ENCODE measurements around the gene NEMP1. TPM values are rescaled to one million over a fixed set of nuclear protein-coding genes. Genes with fewer than 3 reads are reported as not detected.

NEMP1 gene
- polyA plus RNA-seq, 2 of the 4 experiments (the other 2 are of a cell fraction) = 12.7 to 28.4 TPM

DNA sequence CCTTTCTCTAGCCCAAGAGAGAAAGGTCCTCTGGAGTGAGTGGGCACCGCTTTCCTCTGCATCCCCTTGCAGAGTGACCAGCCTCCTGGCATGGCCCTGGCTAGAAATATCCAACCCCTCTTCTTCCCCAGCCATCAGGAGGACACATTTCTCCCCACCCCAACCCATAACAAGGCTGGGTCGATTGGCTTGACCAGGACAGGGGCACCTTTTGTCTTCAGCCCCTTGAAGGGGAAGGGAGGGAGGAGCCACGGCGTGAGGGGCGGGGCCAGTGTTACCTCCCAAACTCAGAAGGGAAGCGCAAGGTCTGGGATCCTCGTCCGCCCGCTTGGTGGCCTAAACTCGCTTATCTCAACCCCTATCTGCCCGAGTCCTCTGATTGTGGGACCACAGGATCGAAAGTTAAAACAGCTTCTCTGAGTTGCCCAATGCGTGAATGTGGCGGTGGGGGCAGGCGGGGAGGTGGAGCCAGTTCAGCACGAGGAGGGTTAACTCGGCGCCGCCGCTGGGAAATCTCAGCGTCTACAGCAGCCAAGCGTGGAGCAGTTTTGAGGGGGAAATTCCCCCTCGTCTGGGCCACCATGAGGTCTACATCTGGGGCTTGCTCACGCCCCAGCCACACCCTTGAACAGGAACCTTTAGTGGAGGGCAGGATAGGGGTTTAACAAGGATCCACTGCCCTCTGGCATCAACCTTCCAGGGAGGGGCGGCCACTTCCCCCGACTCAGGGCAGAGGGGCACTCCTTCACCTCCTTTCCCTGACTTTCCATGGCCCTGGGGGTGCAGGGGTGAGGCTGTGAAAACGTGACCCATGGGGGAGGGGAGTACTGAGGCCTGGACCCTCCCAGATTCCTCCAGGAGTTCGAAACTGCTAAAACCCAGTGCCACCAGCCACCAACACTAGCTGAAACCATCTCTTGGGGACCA is 31.8 kb upstream of the NEMP1 start (continued):
- TF ChIP-seq, protein P1, sequence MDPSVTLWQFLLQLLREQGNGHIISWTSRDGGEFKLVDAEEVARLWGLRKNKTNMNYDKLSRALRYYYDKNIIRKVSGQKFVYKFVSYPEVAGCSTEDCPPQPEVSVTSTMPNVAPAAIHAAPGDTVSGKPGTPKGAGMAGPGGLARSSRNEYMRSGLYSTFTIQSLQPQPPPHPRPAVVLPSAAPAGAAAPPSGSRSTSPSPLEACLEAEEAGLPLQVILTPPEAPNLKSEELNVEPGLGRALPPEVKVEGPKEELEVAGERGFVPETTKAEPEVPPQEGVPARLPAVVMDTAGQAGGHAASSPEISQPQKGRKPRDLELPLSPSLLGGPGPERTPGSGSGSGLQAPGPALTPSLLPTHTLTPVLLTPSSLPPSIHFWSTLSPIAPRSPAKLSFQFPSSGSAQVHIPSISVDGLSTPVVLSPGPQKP (IDR thresholded peaks at IDR 0.05; ENCODE audit: low read depth, low read length) = no peak
- TF ChIP-seq FOSL2 (IDR thresholded peaks at IDR 0.05) (no peak), FOSL2 (CRISPR knock-in tag; IDR thresholded peaks at IDR 0.05) (no peak), TFCP2L1 (CRISPR knock-in tag; IDR thresholded peaks at IDR 0.05) (peak; percentile 1; the same call in 1 of the 2 replicates), RAD21 (conservative IDR thresholded peaks at IDR 0.05 in 1 of 2, IDR thresholded peaks at IDR 0.05 in 1 of 2) (no peak), CBX2 (IDR thresholded peaks at IDR 0.05; ENCODE audit: borderline replicate concordance, low read depth) (no peak), NFE2L2 (conservative IDR thresholded peaks at IDR 0.05; ENCODE audit: low read length) (no peak), JUNB (IDR thresholded peaks at IDR 0.05) (no peak), RCOR1 (IDR thresholded peaks at IDR 0.05; ENCODE audit: low read depth, low read length) (no peak), RFX5 (IDR thresholded peaks at IDR 0.05) (no peak), MAZ (IDR thresholded peaks at IDR 0.05; ENCODE audit: borderline replicate concordance, low read depth, low read length) (no peak), POLR2A (IDR thresholded peaks at IDR 0.05; ENCODE audit: low read length) (peak; percentile 26; the same call in 1 of the 2 replicates), ESRRA (IDR thresholded peaks at IDR 0.05; ENCODE audit: borderline replicate concordance, low read length) (no peak), RARB (CRISPR knock-in tag; IDR thresholded peaks at IDR 0.05) (no peak)
- TF ChIP-seq, protein P2, sequence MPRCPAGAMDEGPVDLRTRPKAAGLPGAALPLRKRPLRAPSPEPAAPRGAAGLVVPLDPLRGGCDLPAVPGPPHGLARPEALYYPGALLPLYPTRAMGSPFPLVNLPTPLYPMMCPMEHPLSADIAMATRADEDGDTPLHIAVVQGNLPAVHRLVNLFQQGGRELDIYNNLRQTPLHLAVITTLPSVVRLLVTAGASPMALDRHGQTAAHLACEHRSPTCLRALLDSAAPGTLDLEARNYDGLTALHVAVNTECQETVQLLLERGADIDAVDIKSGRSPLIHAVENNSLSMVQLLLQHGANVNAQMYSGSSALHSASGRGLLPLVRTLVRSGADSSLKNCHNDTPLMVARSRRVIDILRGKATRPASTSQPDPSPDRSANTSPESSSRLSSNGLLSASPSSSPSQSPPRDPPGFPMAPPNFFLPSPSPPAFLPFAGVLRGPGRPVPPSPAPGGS (IDR thresholded peaks at IDR 0.05) = 0 out of 3 replicates have a peak, but pooled peaks have one; percentile 50
- TF ChIP-seq, protein P3, sequence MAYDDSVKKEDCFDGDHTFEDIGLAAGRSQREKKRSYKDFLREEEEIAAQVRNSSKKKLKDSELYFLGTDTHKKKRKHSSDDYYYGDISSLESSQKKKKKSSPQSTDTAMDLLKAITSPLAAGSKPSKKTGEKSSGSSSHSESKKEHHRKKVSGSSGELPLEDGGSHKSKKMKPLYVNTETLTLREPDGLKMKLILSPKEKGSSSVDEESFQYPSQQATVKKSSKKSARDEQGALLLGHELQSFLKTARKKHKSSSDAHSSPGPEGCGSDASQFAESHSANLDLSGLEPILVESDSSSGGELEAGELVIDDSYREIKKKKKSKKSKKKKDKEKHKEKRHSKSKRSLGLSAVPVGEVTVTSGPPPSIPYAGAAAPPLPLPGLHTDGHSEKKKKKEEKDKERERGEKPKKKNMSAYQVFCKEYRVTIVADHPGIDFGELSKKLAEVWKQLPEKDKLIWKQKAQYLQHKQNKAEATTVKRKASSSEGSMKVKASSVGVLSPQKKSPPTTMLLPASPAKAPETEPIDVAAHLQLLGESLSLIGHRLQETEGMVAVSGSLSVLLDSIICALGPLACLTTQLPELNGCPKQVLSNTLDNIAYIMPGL (CRISPR knock-in tag; IDR thresholded peaks at IDR 0.05; ENCODE audit: borderline replicate concordance) = no peak

DNA sequence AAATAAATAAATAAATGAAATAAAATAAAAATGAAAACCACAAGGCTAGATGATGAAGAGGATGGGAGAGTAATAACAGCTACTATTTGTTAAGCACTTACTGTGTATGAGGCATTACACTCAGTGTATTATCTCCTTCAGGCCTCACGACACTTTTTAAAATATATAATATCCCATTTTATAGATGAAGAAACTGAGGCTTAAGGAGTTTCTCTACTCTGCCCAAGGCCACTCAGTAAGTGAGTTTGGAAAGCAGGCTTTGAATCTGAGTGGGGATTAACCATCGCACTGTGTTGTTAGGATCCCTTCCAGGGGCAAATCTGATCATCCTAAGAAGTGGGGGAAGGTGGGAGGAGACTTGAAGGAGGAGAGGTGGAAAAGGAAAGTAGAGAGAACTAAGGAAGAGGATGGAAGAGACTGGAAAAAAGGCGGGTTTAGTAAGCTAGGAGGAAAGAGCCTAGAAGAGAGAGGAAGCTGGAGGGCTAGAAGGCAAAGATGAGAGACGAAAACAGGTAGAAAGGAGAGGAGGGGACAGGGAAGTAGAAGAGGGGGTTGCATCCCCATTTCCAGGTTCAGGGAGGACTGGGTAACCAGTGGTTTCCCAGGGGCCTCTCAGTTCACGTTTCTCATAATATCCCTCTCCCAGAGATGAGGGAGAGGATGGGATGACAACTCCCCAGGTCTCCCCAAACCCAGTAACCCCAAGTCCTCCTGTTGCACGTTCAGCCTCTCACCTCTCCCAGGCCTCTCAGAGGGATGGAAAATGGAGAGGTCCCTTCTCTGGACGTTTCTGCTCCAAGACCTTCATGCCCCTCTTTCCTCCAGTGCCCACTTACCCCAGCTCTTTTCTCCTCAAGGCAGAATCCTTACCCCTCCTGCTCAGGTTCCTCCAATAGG is 30.9 kb upstream of the NEMP1 start:
- FAIRE-seq (no peak), ATAC-seq (no peak), DNase-seq (ENCODE audit: low read depth in 1 of 2, low spot score in 1 of 2) (no peak)
- CTCF ChIA-PET = interaction anchor here (0.9 to 13.4 kb wide), 5 partner anchors 14 to 73 kb away, joined by 3 to 440 read pairs (median 37); partner anchors contain the start of genes LRP1, NAB2 and NEMP1
- H3K27ac ChIP-seq = peak overlapping the region; percentile 92 to 98; a peak in 5 of 6 replicates
- TF ChIP-seq ZSCAN20 (CRISPR knock-in tag; IDR thresholded peaks at IDR 0.05) (0 out of 2 replicates have a peak, but pooled peaks have one; percentile 34), HDAC2 (IDR thresholded peaks at IDR 0.05) (0 out of 2 replicates have a peak, but pooled peaks have one; percentile 28), ZNF302 (CRISPR knock-in tag; IDR thresholded peaks at IDR 0.05) (no peak)
- H3K4me1 ChIP-seq = peaks cover 19% of the 10 kb centered on the region
- WGBS (ENCODE audit: missing lambda C conversion rate) = 77% methylated on average over 7 of the region's 7 CpGs
- peak overlapping the region; percentile 98 for H3K4me2 ChIP-seq
- peak overlapping the region; percentile 59 for H3K4me3 ChIP-seq
- H3K9me3 ChIP-seq = no peaks in the 10 kb centered on the region
- POLR2A ChIA-PET = interaction anchor here (0.6 to 3.5 kb wide), 5 partner anchors 12 to 60 kb away, joined by 3 to 143 read pairs (median 20); partner anchors contain the start of genes LRP1 and NAB2
